HG03025 (cell line): Measurements from ENCODE around the gene SYT14.
"Not testable (repeated sequence)": the region's sequence is repeated elsewhere in the genome, so short reads cannot be mapped to it uniquely, and the experiment has no call there.

Experiments used
- ATAC-seq: cut with Tn5 transposase; IDR thresholded peaks from one replicate; pipeline ENCODE4 v1.9.1; 2021; ENCODE audit warnings: mild to moderate bottlenecking, moderate library complexity; ENCODE audit not compliant: unreplicated experiment, low FRiP score

SYT14 gene

DNA sequence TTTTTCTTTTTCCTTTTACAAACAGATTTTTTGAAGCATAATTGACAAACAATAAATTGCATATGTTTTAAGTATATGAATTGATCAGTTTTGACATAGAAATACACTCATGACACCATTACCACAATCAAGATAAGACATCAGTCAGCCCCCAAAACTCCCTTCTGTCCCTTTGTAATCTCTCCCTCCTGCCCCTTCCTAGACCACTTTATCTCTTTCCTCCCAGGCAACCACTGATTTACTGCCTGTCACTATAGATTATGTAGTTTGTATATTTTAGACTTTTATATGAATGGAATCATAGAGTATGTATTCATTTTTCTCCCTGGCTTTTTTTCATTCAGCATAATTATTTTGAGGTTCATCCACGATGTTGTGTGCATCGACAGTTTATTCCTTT, 6.9 kb upstream of the SYT14 start:
- ATAC-seq: no peak

DNA sequence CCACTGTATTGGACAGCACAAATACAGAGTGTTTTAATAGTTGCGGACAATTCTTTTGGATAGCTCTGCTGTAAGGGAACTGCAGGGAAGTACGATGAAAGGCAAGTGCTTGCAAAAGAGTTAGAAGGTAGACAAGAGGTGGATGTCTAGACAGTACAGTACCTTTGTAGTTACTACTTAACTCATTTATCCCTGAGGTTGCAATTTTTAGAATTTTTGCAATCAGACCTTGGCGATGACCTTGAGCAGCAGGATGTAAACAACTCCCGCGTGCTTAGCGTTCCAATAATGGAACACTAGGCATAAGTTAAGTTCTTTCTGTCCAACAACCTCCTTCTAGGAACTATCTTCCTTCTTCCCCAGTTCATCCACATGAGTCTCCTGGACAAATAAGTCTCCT, 1.9 kb upstream of the SYT14 start:
- ATAC-seq: no peak

DNA sequence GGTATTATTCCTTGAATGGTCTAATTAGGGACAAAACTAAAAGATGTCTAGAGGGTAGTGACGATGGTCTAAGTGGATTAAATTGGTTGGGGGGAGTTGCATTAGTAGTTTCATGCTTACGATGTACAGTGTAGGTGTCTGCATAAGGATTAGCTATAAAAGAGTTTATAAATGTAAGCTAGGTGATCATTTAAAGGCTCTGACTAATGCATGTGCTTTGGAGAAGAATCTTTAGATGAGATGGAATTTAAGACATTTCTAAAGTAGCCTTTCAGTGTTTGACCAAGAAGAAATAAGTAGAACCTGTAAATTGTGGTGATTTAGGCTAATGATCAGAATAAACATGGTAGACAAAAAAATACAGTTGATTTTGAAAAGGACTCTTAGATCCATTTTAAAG, 7.4 kb downstream of the SYT14 start:
- ATAC-seq: no peak

DNA sequence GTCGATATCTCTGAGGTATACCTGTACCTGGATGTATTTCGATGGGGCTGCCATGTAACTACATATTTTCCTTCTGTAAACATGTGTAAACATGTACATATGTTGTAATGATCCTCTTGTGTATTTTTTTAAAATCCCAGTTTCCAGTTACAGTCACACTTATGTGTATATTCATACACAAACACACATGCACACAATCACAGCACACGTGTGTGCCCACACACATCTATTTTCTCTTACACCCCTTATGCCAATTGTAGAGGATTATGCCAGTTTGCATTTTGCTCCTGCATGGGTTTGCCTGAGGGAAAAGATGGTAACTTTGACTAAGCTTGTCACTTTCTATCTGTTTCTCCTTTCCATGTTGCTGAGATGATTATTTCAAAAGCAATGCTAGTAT, 10.1 kb downstream of the SYT14 start:
- no peak for ATAC-seq

DNA sequence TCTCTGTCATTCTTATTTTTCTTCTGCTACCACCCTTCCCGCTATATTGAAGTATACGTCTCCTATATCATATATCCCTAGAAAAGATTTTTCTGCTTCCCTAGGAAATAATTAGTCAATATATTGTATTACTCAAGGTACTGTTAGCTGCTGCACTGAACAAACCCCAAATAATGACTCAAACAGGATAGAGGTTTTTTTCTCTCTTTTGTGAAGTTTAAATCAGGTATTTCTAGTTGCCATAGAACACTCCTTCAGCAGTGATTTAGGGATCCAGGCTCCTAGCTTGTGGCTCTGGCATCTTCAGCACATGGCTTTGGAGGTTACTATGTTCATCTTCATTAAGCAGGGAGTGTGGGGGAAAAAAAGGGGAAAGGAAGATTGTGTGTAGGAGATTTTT, 18.1 kb downstream of the SYT14 start:
- no peak for ATAC-seq

DNA sequence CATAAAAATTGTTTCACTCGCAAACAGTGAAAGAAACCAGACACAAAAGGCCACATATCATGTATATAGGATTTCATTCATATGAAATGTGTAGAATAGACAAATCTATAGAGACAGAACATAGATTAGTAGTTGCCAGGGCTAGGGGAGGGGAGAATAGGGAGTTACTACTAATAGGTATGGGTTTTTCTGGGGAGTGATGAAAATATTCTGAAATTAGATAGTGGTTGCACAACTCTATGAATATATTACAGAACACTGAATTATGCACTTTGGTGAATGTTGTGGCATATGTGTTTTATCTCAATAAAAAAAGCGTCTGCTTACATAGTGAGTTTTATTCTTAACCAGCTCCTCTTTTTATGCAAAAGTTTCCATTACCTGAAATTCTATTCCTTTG, 21.6 kb downstream of the SYT14 start:
- ATAC-seq: no peak

DNA sequence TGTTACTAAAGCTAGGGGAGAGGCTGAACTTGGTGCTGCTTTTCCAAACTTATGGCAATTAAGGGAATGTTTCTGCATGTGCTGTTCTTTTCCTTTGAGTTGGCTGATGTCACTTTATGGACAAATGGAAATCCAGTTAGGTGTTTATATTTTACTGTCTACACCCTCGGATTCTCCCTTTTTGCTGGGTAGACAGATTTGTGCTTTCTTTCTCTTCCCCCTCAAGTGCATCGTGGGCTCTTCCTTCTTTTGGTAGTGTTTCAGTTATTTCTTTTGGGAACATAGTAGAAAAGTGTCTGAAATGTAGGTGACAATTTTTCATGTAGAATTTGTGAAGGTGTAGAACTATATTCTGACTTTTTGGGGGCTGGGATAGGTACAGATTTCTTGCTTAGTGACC, 22.9 kb downstream of the SYT14 start:
- ATAC-seq: no peak

DNA sequence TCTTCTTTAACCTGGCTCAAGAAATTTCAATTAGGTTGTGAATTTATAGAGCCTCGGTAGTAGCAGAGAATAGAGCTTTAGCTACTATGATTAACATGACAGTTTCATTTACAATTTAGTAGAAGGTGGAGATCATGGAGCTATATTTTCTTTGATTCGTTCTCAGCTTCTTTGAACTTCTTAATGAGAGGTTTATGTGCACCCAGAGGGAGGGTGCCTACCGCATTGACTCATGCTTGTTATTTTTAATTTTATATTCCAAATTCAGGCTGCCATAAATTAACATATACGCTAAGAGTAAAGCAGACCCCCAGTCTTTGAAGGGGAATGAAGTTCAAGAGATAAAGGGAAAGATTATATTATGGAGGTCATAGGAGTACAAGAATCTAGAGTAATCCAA, 24.4 kb downstream of the SYT14 start:
- no peak for ATAC-seq

DNA sequence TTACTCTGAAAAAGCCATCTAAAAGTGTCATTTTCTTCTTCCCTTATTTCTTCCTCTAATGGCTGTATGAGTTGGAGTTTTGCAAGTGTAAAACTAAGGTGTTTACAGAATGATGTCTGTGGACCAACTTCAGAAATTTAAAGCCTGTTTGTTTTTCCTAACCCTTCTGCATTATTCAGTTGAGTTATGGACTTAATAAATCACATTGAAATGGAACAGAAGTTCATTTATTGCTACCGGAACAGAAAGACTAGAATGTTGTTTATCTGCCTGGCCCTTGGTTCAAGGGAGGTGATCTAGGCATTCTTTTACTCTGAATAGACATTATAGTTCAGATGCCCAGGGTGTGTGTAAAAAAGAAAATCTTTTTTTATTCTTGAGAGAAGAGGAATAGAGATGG, 24.8 kb downstream of the SYT14 start:
- ATAC-seq: no peak

DNA sequence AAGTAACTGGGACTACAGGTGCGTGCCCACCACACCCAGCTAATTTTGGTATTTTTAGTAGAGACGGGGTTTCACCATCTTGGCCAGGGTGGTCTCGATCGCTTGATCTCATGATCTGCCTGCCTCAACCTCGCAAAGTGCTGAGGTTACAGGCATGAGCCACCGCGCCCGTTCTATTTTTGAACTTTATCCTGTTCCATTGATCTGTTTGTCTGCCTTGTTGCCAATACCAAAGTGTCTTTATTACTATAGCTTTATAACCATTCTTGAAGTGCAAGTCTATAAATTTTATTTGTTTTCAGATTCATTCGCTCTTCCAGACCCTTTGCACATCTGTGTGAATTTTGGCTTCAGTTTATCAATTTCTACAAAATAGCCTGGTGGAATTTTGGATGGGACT, 28.0 kb downstream of the SYT14 start:
- ATAC-seq: no peak

DNA sequence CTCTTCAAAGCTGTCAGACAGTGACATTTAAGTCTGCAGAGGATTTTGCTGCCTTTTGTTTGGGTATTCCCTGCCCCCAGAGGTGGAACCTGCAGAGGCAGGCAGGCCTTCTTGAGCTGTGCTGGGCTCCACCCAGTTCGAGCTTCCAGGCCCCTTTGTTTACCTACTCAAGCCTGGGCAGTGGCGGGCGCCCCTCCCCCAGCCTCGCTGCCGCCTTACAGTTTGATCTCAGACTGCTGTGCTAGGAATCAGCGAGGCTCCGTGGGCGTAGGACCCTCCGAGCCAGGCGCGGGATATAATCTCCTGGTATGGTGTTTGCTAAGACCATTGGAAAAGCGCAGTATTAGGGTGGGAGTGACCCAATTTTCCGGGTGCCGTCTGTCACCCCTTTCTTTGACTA, 40.7 kb downstream of the SYT14 start:
- not testable (repeated sequence) for ATAC-seq

DNA sequence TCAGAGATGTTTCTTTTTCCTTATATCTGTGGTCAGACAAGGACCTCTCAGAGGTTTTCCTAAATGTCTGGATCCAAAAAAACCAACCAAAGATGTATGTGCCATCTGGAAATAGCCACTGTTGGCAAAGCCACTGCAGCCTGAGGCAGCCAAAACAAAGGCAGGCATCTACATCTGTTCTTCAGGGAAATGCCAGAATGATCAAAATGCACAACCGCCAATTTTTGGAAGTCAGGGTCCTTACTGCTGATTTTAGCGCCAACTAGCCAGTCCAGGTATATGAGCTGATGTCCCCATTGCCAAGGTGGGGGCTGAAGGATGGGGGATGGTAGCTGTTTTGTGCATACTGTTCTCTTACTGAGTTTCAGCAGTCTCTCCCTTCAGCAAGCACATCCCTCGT, 45.9 kb downstream of the SYT14 start:
- no peak for ATAC-seq

DNA sequence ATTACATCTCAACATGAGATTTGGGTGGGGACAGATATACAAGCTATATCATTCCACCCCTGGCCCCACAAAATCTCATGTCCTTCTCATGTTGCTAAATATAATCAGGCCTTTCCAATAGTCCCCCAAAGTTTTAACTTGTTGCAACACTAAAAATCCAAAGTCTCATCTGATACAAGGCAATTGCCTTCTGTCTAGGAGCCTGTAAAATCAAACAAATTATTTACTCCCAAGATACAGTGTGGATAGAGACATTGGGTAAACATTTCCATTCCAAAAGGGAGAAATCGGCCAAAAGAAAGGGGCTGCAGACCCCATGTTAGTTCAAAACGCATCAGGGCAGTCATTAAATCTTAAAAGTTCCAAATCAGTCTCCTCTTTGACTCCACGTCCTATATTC, 47.0 kb downstream of the SYT14 start:
- no peak for ATAC-seq

DNA sequence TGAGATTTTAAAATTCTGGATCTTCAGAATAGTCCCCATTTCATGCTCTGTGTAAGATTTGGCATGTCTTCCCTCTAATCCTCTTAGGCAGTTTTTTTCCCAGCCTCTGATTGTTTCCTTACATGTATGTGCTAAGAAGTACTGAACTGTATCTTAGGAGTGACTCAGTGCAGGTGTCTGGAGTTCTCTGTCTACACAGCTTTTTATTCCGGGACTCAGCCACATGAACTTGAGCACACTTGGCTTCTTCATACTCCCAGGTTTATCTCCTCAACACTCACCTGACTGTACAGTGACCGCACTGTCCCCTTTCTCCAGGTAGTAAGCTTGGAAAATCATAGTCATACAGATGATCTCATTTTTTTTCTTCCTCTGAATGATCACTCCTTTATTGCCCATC, 50.7 kb downstream of the SYT14 start:
- no peak for ATAC-seq

DNA sequence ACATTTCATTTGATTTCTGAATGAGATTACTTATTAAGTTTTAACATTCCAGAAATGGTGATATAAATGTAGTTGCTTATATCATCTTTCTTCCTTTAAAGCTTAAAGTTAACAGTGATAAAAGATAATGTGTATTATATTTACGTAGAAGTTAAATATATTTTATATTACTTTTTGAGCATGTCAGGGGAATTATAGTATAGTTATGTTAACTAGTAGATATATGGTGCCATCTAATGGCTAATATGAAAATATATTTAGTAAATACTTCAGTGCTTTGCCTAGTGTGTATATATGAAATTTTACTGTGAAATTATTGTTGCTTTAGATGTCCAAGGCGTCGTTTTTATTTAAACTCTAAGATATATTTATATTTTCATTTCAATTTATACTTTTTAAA, 51.5 kb downstream of the SYT14 start:
- no peak for ATAC-seq

DNA sequence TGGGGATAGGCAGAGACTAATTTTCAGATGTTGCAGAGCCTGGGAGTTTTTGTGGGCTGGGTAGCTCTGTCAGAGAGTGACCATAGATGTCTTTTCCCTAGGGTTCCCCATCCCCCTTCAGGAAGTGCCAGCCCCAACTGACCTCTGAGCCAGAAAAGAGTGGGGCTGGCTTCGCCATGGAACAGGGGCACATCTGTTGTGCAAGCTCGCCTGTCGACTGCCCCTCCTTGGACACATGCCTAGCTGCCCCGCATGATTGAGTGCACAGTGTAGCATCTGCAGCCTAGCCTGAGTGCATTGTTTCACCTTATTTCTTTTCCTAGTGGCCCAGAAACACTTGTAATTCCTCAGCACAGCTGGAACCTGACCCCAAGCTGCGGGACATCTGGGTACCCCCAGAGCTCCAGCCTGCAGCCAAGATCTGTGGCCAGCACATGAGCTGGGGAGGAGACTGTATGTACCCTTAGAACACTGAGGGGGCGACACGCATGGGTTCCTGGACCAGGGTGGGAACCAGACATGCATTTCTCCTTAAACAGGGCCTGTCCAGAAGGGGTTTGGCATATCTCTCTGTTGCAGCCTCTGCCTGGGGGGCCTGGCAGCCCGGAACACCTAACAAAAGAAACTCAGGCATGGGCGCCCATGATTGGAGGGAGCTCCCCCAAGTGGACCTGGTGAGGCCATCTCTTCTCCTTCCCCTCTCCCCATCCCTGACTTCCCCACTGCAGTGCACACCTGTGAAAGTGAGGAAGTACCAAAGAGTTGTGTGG, 55.2 kb downstream of the SYT14 start:
- ATAC-seq: no peak

DNA sequence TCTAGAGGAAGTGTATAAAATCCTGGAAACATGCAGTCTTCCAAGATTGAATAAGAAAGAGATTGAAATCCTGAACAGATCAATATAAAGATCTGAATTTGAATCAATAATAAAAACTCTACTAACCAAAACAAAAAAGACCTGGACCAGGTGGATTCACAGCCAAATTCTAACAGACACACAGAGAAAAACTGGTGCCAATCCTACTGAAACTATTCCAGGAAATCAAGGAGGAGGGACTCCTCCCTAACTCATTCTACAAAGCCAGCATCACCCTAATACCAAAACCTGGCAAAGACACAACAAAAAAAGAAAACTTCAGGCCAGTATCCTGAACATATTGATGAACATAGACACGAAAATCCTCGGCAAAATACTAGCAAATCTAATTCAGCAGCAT, 58.3 kb downstream of the SYT14 start:
- no peak for ATAC-seq

DNA sequence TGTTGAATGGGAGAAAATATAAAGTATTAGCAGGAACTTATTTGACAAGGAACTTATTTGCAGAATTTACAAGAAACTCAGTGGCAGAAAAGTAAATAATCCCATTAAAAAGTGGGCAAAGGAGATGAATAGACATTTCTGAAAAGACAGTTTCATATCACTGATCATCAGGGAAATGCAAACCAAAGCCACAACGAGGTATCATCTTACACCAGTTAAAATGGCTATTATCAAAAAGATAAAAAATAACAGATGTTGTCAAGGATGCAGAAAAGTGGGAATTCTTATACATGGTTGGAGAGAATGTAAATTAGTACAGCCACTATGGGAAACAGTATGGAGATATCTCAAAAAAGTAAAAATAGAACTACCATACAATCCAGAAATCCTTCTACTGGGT, 61.0 kb downstream of the SYT14 start:
- no peak for ATAC-seq

DNA sequence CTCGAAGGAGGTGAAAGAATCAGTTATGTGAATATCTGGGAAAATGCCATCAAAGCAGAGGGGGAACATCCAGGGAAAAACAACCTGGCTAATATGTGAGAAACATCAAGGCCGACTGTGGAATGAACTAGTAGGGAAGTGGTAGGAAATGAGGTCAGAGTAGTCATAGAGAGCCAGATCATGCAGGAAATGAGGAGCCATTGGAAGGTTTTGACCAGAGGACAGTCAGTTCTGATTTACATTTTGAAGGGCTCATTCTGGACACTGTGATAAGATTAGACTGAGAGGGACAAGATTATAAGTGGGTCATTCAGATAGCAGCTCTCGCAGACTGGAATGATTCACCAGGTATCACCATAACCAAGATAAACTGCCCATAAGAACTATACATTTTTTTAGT, 63.7 kb downstream of the SYT14 start:
- ATAC-seq: no peak

DNA sequence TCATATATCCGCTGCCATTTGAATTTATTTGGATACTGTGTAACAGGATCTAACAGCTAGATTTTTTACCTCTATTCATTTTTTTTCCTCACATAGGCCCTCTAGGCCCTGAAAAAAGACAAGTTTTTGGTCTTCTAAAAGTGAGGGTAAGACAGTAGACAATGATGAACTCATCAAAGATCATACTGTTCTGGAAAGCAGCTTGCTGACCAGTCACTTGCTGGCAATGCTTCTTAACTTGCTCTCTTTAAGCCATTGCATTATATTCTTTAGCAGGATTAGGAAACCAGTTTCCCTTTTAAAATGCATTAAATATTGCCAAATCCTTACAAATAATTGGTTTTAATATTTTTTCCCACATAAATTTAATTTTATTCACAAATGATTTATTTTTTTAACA, 65.5 kb downstream of the SYT14 start:
- ATAC-seq: no peak

DNA sequence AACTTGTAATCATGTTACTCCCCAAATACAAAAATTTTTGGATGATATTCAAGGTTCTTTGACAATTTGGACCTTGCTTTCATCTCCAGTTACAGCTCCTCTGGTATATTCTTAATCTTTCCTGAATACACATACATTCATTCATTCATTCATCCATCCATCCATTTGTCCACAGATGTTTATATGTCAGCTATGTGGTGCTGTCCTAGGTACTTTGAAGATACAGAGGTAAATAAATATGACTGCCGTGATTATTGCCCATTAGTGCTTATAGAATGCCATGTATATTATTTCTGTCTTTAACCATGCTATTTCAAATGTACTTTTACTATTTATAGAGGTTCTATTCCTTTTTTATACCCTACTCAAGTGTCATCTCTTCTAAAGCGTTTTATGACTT, 72.1 kb downstream of the SYT14 start:
- ATAC-seq: no peak

DNA sequence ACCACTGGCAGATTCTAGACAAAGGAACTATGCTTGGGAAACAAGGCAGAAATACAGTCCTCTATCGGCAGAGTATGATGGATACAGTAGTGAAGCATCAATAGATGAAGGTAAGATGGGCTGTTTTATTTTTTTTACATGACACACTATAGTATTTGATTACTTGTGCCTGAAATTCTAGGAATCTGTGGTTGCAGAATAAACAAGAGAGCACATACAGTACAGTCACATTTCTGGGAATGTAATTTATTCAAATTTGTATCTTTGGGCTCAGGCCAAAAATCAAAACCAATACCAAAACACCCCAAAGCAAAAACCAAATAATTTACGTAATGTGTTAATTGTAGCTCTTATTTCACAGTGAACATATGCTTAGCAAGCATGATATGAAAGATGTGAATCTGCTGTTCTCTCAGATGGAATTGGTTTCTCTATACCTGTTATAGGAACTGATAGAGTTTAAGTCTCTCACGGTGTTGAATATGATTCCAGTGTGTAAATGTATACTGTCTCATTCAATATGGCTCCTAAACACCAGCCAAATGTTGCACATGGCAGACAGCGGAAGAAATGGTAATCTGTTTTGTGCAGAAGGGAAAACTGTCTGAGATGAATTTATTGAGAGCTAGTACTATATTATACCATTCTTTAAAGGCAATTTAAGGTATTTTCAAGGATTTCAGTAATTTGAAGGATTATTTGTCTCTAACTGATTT, 83.3 kb downstream of the SYT14 start:
- no peak for ATAC-seq
